ENCODE data around the gene TINCR.

Gene TINCR

GRCh38 chr19:5593343-5594255, 25.8 kb upstream of the TINCR start:
- Histone ChIP-seq H3K9me2 (replicated peaks; ENCODE audit: insufficient read depth, low read length) (no peaks in the 10 kb centered on the region), H3F3A (ENCODE audit: insufficient read depth, low read length) (no peaks in the 10 kb centered on the region), H3K4me1 (ENCODE audit: low read length) (no peaks in the 10 kb centered on the region), H3K27ac (ENCODE audit: low read length) (no peak overlapping the region), H3K36me3 (replicated peaks; ENCODE audit: insufficient read depth, low read length) (peaks cover 49% of the 10 kb centered on the region), H3K4me3 (ENCODE audit: low read length) (no peak overlapping the region), H3K27me3 (replicated peaks; ENCODE audit: insufficient read depth, low read length) (no peaks in the 10 kb centered on the region), H3K9me3 (replicated peaks; ENCODE audit: insufficient read depth, low read length) (no peaks in the 10 kb centered on the region), H4K20me1 (ENCODE audit: insufficient read depth, low read length) (no peaks in the 10 kb centered on the region), H3K4me2 (ENCODE audit: low read depth, low read length) (no peak overlapping the region), H3K9ac (ENCODE audit: low read length) (no peak overlapping the region), H2AFZ (ENCODE audit: low read length) (no peak overlapping the region), H3K79me2 (ENCODE audit: low read length) (peaks cover 11% of the 10 kb centered on the region; the same call in 1 of the 2 replicates)
- peak; percentile 2 for DNase-seq
- TF ChIP-seq EZH2 (optimal IDR thresholded peaks at IDR 0.05; ENCODE audit: low read depth, low read length), result no peak
- no peak for TF ChIP-seq CTCF (IDR thresholded peaks at IDR 0.05; ENCODE audit: low read length)
- no peak for TF ChIP-seq EZH2phosphoT487 (IDR thresholded peaks at IDR 0.05; ENCODE audit: low read length)

- Histone ChIP-seq H4K20me1 (ENCODE audit: insufficient read depth, low read length) (no peaks in the 10 kb centered on the region), H3K9me2 (replicated peaks; ENCODE audit: insufficient read depth, low read length) (no peaks in the 10 kb centered on the region), H3K9me3 (replicated peaks; ENCODE audit: insufficient read depth, low read length) (no peaks in the 10 kb centered on the region), H3K79me2 (ENCODE audit: low read length) (peaks cover 11% of the 10 kb centered on the region; the same call in 1 of the 2 replicates), H3K4me1 (ENCODE audit: low read length) (no peaks in the 10 kb centered on the region), H3K27ac (ENCODE audit: low read length) (no peak overlapping the region), H3K9ac (ENCODE audit: low read length) (no peak overlapping the region), H2AFZ (ENCODE audit: low read length) (no peak overlapping the region), H3K36me3 (replicated peaks; ENCODE audit: insufficient read depth, low read length) (peaks cover 49% of the 10 kb centered on the region), H3K27me3 (replicated peaks; ENCODE audit: insufficient read depth, low read length) (no peaks in the 10 kb centered on the region), H3F3A (ENCODE audit: insufficient read depth, low read length) (no peaks in the 10 kb centered on the region), H3K4me3 (ENCODE audit: low read length) (no peak overlapping the region), H3K4me2 (ENCODE audit: low read depth, low read length) (no peak overlapping the region)
- DNase-seq, result peak; percentile 5
- TF ChIP-seq EZH2 (optimal IDR thresholded peaks at IDR 0.05; ENCODE audit: low read depth, low read length) (no peak), EZH2phosphoT487 (IDR thresholded peaks at IDR 0.05; ENCODE audit: low read length) (no peak), CTCF (IDR thresholded peaks at IDR 0.05; ENCODE audit: low read length) (no peak)
Observed at GRCh38 chr19:5592531-5593342, 25.0 kb upstream of the TINCR start.

- Histone ChIP-seq H3K9ac (ENCODE audit: low read length) (no peak overlapping the region), H4K20me1 (ENCODE audit: insufficient read depth, low read length) (no peaks in the 10 kb centered on the region), H3K9me2 (replicated peaks; ENCODE audit: insufficient read depth, low read length) (no peaks in the 10 kb centered on the region), H3K27me3 (replicated peaks; ENCODE audit: insufficient read depth, low read length) (no peaks in the 10 kb centered on the region), H3K27ac (ENCODE audit: low read length) (no peak overlapping the region), H3K4me2 (ENCODE audit: low read depth, low read length) (no peak overlapping the region), H3F3A (ENCODE audit: insufficient read depth, low read length) (no peaks in the 10 kb centered on the region), H2AFZ (ENCODE audit: low read length) (no peak overlapping the region), H3K9me3 (replicated peaks; ENCODE audit: insufficient read depth, low read length) (no peaks in the 10 kb centered on the region), H3K36me3 (replicated peaks; ENCODE audit: insufficient read depth, low read length) (peaks cover 46% of the 10 kb centered on the region), H3K79me2 (ENCODE audit: low read length) (peaks cover 6% of the 10 kb centered on the region; the same call in 1 of the 2 replicates), H3K4me1 (ENCODE audit: low read length) (no peaks in the 10 kb centered on the region), H3K4me3 (ENCODE audit: low read length) (no peak overlapping the region)
- TF ChIP-seq EZH2 (optimal IDR thresholded peaks at IDR 0.05; ENCODE audit: low read depth, low read length) (no peak), EZH2phosphoT487 (IDR thresholded peaks at IDR 0.05; ENCODE audit: low read length) (no peak), CTCF (IDR thresholded peaks at IDR 0.05; ENCODE audit: low read length) (no peak)
- DNase-seq, result no peak
Observed at GRCh38 chr19:5591476-5591875, 23.7 kb upstream of the TINCR start.
